HEK293 (cell line): ENCODE results near the gene IRX4.

Experiments
- KLF9 ChIP-seq: fragments of 450-650 bp; formaldehyde crosslinking; IDR thresholded peaks from 2 replicates; pipeline ENCODE4 v1.5.1; 2016; ENCODE audit warnings: missing biosample characterization, missing genetic modification characterization, low read depth
- PRDM10 ChIP-seq: fragments of 450-650 bp; formaldehyde crosslinking; IDR thresholded peaks from 2 replicates; pipeline ENCODE4 v1.5.1; 2016; ENCODE audit warnings: missing biosample characterization, missing genetic modification characterization
- SCRT1 ChIP-seq: fragments of 450-650 bp; formaldehyde crosslinking; IDR thresholded peaks from 2 replicates; pipeline ENCODE4 v1.5.1; 2016; ENCODE audit warnings: missing biosample characterization, missing genetic modification characterization, borderline replicate concordance
- TCF7L2 ChIP-seq: IDR thresholded peaks from 2 replicates; pipeline ENCODE4 v1.6.1; 2011; ENCODE audit warnings: low read depth, mild to moderate bottlenecking, inconsistent platforms, low read length, moderate library complexity, borderline replicate concordance
- ZNF148 ChIP-seq: fragments of 450-650 bp; formaldehyde crosslinking; IDR thresholded peaks from 2 replicates; pipeline ENCODE4 v1.5.0; 2017; ENCODE audit warnings: missing biosample characterization, missing genetic modification characterization, borderline replicate concordance
- ZNF223 ChIP-seq: fragments of 450-650 bp; formaldehyde crosslinking; IDR thresholded peaks from 2 replicates; pipeline ENCODE4 v1.5.1; 2016; ENCODE audit warnings: missing biosample characterization, missing genetic modification characterization
- ZNF350 ChIP-seq: fragments of 450-650 bp; formaldehyde crosslinking; IDR thresholded peaks from 2 replicates; pipeline ENCODE4 v1.5.0; 2017; ENCODE audit warnings: missing biosample characterization, mild to moderate bottlenecking, missing genetic modification characterization
- ZNF561 ChIP-seq: fragments of 450-650 bp; IDR thresholded peaks from 2 replicates; pipeline ENCODE4 v1.5.1; 2018; ENCODE audit warnings: missing biosample characterization, missing genetic modification characterization, borderline replicate concordance
- TF ChIP-seq, protein P1 (sequence below): fragments of 450-650 bp; formaldehyde crosslinking; IDR thresholded peaks from 2 replicates; pipeline ENCODE4 v1.5.1; 2016; ENCODE audit warnings: missing biosample characterization, missing genetic modification characterization

GRCh38 chr5:1895739-1896420 lies 13.2 kb upstream of the IRX4 start:
- no peak for TF ChIP-seq ZNF148 (tag by site-specific recombination)
- TF ChIP-seq, protein P1, sequence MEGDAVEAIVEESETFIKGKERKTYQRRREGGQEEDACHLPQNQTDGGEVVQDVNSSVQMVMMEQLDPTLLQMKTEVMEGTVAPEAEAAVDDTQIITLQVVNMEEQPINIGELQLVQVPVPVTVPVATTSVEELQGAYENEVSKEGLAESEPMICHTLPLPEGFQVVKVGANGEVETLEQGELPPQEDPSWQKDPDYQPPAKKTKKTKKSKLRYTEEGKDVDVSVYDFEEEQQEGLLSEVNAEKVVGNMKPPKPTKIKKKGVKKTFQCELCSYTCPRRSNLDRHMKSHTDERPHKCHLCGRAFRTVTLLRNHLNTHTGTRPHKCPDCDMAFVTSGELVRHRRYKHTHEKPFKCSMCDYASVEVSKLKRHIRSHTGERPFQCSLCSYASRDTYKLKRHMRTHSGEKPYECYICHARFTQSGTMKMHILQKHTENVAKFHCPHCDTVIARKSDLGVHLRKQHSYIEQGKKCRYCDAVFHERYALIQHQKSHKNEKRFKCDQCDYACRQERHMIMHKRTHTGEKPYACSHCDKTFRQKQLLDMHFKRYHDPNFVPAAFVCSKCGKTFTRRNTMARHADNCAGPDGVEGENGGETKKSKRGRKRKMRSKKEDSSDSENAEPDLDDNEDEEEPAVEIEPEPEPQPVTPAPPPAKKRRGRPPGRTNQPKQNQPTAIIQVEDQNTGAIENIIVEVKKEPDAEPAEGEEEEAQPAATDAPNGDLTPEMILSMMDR (tag by site-specific recombination): no peak
- no peak for TF ChIP-seq ZNF350 (tag by site-specific recombination)
- no peak for TF ChIP-seq ZNF561 (tag by site-specific recombination)
- TF ChIP-seq SCRT1 (tag by site-specific recombination): no peak
- TF ChIP-seq KLF9 (tag by site-specific recombination): no peak
- TF ChIP-seq PRDM10 (tag by site-specific recombination): no peak
- TF ChIP-seq TCF7L2: no peak
- no peak for TF ChIP-seq ZNF223 (tag by site-specific recombination)
